Ishikawa (cell line): ENCODE measurements around the gene RICTOR.

Experiments
- CEBPB ChIP-seq: IDR thresholded peaks from 2 replicates; pipeline ENCODE4 v1.6.1; 2012
- CREB1 ChIP-seq: IDR thresholded peaks from 2 replicates; pipeline ENCODE4 v1.6.1; 2012; ENCODE audit warnings: low read depth
- EGR1 ChIP-seq: IDR thresholded peaks from 2 replicates; pipeline ENCODE4 v1.6.1; 2012
- EP300 ChIP-seq: IDR thresholded peaks from 2 replicates; pipeline ENCODE4 v1.6.1; 2012; ENCODE audit warnings: borderline replicate concordance
- FOXM1 ChIP-seq: IDR thresholded peaks from 2 replicates; pipeline ENCODE4 v1.6.1; 2012; ENCODE audit warnings: low read depth, borderline replicate concordance
- NFIC ChIP-seq: IDR thresholded peaks from 2 replicates; pipeline ENCODE4 v1.6.1; 2012
- RAD21 ChIP-seq: IDR thresholded peaks from 2 replicates; pipeline ENCODE4 v1.6.1; 2012; ENCODE audit warnings: low read depth
- TAF1 ChIP-seq: IDR thresholded peaks from 2 replicates; pipeline ENCODE4 v1.6.1; 2012; ENCODE audit warnings: low read depth, mild to moderate bottlenecking
- TCF12 ChIP-seq: IDR thresholded peaks from 2 replicates; pipeline ENCODE4 v1.6.1; 2012; ENCODE audit warnings: low read depth
- TEAD4 ChIP-seq: IDR thresholded peaks from 2 replicates; pipeline ENCODE4 v1.6.1; 2012
- USF1 ChIP-seq: IDR thresholded peaks from 2 replicates; pipeline ENCODE4 v1.6.1; 2012
- YY1 ChIP-seq: IDR thresholded peaks from 2 replicates; pipeline ENCODE4 v1.6.1; 2012; ENCODE audit warnings: low read depth
- ZBTB7A ChIP-seq: IDR thresholded peaks from 2 replicates; pipeline ENCODE4 v1.6.1; 2012; ENCODE audit warnings: low read depth
- TF ChIP-seq, protein P1 (sequence below): IDR thresholded peaks from 2 replicates; pipeline ENCODE4 v1.6.1; 2012
- TF ChIP-seq, protein P2 (sequence below): IDR thresholded peaks from 2 replicates; pipeline ENCODE4 v1.6.1; 2012; ENCODE audit warnings: low read depth, mild to moderate bottlenecking

Gene RICTOR

DNA sequence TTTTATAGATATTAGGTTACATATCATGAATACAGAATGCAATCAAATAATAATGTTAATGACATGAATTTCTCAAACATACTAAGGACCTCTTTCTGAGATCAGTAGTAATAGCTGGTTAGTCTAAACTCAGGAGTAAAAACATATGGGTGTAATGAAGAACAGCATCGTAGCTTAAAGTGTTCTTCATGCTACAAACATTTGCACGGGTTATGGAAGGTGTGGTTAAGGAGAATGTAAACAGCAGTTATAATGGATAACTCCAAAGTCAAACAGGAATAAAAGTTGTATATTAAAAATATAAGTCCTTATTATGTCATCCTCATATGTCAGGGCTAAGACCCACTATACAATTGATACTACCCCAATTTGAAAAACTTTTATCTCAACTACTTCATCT, 112.5 kb downstream of the RICTOR start:
- TF ChIP-seq EP300 (no peak), ZBTB7A (no peak)

GRCh38 chr5:38953426-38954012, 120.7 kb downstream of the RICTOR start:
- TF ChIP-seq RAD21 (no peak), USF1 (no peak), CEBPB (no peak), EGR1 (no peak)

DNA sequence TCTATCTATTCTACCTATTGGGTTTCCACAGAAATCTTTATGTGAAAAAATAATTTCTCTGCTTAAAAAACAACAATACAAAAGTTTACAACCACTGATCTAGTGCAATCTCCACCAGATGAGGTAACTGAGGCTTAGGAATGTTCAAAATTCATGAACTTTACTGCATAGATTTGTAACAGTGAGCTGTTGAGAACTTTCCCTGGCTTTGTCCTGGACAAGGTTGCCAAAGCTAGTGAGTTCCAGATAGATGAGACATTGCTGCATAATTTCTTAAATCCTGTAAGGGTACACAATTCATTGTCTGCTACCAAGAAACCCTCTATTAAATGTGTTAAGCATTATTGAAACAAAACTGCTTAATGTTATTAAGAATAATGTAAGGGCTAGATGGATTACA, 125.7 kb downstream of the RICTOR start:
- TF ChIP-seq TAF1 (no peak), CEBPB (no peak), YY1 (no peak), ZBTB7A (no peak), USF1 (no peak)

DNA sequence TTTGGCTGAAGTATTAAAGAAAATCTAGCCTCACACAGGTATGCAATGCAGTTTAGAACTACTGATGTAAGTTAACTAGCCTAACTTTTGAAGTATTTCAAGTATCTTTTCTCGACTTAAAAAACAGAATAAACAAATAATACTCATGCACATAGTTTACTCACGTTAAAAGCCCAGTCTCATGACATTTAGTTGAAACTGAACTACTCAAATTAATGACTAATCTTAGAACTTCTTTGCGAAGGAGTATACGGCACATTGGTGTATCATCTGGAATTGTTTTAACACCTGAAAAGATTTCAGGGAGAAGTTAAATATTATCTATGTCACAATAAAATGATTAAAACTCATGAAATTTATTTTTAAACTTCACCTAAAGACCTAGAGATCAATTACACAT, 129.9 kb downstream of the RICTOR start:
- no peak for TF ChIP-seq EGR1
- TF ChIP-seq TCF12 = no peak

GRCh38 chr5:38941912-38942311, 132.3 kb downstream of the RICTOR start:
- TF ChIP-seq, protein P1, sequence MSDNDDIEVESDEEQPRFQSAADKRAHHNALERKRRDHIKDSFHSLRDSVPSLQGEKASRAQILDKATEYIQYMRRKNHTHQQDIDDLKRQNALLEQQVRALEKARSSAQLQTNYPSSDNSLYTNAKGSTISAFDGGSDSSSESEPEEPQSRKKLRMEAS = no peak
- TF ChIP-seq TEAD4 (no peak), TCF12 (no peak), YY1 (no peak), USF1 (no peak), EGR1 (no peak), RAD21 (no peak), ZBTB7A (no peak), CEBPB (no peak), TAF1 (no peak), FOXM1 (no peak), CREB1 (no peak), NFIC (no peak), EP300 (no peak)
- TF ChIP-seq, protein P2, sequence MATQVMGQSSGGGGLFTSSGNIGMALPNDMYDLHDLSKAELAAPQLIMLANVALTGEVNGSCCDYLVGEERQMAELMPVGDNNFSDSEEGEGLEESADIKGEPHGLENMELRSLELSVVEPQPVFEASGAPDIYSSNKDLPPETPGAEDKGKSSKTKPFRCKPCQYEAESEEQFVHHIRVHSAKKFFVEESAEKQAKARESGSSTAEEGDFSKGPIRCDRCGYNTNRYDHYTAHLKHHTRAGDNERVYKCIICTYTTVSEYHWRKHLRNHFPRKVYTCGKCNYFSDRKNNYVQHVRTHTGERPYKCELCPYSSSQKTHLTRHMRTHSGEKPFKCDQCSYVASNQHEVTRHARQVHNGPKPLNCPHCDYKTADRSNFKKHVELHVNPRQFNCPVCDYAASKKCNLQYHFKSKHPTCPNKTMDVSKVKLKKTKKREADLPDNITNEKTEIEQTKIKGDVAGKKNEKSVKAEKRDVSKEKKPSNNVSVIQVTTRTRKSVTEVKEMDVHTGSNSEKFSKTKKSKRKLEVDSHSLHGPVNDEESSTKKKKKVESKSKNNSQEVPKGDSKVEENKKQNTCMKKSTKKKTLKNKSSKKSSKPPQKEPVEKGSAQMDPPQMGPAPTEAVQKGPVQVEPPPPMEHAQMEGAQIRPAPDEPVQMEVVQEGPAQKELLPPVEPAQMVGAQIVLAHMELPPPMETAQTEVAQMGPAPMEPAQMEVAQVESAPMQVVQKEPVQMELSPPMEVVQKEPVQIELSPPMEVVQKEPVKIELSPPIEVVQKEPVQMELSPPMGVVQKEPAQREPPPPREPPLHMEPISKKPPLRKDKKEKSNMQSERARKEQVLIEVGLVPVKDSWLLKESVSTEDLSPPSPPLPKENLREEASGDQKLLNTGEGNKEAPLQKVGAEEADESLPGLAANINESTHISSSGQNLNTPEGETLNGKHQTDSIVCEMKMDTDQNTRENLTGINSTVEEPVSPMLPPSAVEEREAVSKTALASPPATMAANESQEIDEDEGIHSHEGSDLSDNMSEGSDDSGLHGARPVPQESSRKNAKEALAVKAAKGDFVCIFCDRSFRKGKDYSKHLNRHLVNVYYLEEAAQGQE = no peak

DNA sequence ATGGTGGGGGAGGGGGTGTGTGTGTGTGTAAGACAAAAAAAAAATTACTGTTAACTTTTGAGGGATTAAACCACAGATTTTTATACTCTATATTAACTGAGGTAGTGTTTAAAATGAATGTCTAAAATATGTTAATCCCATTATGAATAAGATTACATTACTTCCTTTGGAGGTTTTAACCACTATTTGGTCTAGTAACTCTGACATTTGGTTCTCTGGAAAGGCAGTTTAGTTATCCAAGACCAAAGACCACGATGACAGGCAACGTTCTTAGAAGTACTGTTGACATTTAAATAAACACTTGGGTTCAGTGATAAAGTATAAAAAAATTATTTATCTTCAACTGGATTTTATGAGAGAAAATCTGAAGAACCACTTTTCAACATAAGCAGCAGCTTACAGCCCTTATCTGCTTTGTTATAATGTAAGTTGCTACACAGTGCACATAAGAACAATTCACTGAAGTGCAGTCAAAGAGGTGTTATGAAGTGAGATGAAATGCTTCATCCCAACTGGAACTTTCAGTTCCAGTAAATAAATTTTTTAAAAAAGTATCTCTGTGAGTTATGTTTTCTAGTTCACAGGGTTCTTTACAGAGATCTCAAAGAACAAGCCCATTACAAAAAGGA, 133.9 kb downstream of the RICTOR start:
- TF ChIP-seq CREB1 (no peak), NFIC (no peak), EP300 (no peak), CEBPB (no peak), ZBTB7A (no peak), TEAD4 (no peak), YY1 (no peak), TAF1 (no peak)
- TF ChIP-seq, protein P1 = no peak
- TF ChIP-seq, protein P2 = no peak
